GM21717 (cell line): Measurements from ENCODE around the gene KRABD2.
"Not testable (repeated sequence)": the region's sequence is repeated elsewhere in the genome, so short reads cannot be mapped to it uniquely, and the experiment has no call there.

Experiments used
- ATAC-seq: cut with Tn5 transposase; IDR thresholded peaks from one replicate; pipeline ENCODE4 v1.9.1; 2021; ENCODE audit warnings: mild to moderate bottlenecking, moderate library complexity; ENCODE audit not compliant: unreplicated experiment

The KRABD2 gene

DNA sequence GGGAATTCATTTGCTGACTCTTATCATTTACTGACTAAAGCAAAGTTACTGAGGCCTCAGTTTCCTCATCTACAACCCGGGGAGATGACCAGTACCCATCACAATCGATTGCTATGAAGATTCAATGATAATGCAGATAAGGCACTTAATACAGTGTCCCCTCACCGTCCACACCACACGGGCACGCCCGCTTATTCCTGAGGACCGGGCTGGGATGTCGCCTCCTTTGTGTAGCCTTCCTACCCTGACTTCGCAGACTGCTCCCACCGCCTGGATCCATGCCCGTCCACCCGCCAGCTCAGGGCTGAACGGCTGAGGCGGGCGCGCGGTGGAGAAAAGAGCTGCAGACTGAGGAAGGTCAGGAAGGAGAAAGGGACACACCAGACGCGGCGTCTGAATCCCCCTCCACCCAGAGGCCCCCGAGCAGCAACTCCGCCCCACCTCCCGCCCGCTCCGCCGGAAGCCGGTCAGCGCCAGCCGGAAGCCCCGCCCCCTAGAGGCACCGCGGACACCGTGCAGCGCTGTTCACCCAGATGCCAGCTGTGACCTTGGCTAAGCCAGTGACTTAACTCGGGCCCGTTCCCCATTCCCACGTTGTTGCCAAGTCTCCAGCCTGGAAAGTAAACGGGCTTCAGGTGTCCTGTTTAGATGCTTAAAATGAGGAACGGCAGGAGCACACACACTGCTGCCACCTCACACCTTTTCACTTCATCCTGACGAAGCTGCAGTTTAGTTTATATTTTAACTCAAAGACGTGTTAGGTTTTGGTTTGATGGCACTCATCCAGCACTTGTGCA is at the start of gene KRABD2:
KRABD2 (minus strand) TSS at position 434 of the 797 bp plus-strand sequence.
- peak; percentile 77 for ATAC-seq

DNA sequence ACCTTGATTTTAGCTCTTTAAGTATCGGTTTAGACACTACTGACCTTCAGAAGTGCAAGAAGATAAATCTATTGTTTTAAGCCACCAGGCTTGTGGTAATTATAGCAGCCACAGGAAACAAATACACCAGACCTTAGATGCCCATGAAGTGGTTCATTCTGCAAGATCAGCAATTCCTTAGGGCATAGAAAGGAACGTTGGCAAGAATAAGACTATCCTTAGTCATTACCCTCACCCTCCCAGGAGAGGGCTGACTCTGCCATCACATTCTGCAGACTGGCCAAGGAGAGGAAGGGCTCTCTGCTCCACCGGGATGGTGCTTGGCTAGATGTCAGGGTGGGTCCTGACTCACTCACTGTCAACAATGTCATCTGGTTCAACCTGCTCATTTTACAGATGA is 45.1 kb upstream of the KRABD2 start:
- ATAC-seq: no peak

DNA sequence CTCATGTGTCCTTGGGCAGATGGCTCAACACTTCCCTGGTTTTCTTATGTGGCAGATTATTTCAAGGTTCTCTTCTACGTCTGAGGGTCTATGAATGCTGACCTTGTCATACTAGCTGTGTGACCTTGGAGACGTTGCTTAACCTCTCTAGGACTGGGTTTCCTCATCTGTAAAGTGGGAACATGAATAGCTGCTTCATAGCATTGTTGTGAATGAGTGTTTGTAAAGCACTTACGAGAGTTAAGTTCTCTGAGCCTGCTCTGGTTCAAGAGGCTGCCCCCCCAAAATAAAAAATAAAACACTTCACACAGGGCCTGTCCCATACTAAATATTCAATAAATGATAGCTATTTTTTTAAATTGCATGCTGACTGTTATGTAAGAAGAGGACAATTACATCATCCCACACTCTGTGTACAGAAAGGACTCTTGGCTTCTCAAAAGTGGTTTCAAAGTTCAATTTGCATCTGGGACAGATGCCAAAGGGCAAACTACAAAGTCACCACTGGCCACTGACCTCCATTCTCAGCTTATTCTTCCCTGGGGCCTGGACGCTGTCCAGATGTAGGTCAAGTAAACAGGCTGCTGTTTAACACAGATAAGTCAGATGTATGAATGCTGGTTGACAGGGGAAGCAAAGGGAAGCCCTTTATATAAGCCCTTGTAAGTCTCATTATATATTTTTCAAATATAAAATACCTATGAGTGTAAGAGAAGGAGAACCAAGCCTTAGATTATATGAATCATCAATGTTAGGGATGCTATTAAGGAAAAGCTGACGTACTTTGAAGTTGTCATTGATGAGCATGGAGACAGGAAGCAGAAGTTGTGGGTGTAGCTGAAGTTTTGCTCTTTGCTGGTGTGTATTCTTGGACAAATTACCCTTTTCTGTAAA is 43.8 kb upstream of the KRABD2 start:
- ATAC-seq: no peak

DNA sequence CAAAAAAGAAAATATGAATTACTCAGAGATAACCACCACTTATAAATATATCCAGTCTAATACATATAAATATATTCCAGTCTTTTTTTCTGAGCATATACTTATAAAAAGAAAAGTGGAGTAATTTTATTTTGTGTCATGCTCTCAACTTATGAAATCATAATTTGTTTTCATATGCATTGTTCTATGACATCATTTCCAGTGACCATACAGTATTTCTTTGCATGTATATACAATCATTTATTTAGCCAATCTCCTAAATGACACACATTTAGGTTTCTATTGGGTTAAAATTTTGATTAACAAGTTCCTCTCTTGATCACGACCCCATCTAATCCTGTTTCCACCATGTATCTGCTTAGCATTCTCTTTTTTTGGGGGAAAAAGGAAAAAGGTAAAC is 42.8 kb upstream of the KRABD2 start:
- no peak for ATAC-seq

DNA sequence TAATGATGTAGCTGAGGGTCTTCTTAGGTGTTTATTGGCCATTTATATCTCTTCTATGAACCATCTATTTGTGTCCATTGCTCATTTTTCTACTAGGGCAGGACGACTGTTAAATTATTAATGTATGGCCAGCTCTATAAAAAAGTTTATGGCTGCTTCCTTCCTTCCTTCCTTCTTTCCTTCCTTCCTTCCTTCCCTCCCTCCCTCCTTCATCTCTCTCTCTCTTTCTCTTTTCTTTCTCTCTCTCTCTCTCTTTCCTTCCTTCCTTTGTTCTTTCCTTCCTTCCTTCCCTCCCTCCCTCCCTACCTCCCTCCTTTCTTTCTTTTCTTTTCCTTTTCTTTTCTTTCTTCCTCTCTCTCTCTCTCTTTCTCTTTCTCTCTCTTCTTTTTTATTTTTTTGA is 42.0 kb upstream of the KRABD2 start:
- no peak for ATAC-seq

DNA sequence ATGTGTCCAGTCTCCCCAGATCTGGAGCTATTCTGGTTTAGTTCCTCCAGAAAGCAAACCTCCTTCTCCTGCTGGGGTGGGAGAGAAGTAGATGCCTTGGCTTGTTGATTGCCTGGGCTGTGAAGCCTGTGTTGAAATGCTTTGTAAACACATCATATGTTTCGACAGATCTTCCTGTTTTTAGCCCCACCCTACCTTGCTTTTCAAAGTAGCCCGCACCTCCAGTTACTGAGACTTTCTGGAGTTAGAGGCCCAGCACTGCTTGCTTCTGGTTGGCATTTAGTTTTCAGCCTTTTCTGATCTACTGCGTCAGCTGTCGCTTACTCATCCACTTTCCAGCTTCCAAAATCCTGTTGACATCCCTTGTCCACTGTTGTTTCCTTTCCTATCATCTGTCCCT is 41.3 kb upstream of the KRABD2 start:
- no peak for ATAC-seq

DNA sequence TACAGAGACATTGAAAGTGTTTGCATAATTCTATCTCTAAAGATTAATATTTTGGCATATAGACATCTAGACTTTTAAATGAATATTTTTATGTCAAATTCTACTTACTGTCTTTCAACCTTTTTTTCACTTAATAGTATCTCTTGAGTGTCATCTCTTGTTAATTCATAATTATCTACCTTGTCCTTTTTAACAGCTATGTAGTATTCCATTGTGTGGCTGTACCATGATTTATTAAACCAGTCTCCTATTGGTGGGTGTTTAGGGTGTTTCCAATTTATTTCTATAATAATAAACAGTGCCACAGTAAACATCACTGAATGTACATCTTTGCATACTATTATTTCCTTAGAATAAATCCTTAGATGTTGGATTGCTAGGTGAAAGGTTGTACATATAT is 37.4 kb upstream of the KRABD2 start:
- ATAC-seq: no peak

DNA sequence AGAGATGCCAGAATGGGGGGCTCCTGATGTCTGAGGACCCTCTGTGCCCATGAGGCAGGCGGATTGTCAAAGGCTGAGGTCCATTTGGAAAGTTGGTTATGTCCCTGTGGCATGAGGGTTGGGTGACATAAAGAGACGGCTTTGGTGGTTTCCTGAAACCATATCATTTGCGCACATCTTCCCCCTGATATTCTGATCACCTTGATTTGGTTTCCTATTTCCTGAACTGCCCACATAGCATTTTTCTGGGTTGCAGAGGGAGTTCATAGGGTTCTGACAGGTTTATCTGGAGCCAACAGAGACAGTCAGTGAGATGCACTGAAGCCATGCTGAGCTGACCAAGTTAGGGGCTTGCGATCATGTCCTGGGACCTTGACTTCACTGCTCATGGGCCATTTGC is 36.8 kb upstream of the KRABD2 start:
- no peak for ATAC-seq

DNA sequence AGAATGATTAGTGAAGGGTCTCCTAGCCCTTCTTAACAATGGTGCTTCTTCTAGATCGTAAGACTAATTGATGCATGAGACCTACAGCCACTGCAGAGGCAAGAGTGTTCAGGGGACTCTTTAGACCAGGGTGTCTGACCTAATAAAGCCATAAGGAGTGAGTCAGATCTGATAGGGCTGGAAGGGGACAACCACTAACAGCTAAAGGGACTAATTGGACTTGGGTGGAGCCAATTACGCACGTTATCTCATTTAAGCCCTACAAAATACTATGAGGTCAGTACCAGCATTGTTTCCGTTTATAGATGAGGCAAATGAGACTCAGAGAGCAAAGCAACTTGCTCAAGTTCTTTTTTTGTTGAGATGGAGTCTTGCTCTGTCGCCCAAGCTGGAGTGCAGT is 35.6 kb upstream of the KRABD2 start:
- ATAC-seq: no peak

DNA sequence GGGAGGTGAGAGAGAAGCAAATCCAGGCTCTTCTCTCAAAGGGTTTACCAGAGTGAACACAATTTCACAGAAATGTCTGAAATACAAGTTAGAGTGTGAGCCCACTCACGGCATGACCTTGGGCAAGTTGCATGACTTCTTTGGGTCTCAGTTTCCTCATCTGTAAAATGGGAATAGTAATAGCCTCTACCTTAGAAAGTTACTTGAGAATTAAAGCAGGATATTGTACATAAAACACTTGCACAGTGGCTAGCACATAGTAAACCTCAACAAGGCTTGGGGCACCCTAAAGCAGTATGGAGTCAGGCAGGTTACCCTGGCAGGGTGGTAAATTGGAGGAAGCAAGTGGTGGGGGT is 34.4 kb upstream of the KRABD2 start:
- no peak for ATAC-seq

DNA sequence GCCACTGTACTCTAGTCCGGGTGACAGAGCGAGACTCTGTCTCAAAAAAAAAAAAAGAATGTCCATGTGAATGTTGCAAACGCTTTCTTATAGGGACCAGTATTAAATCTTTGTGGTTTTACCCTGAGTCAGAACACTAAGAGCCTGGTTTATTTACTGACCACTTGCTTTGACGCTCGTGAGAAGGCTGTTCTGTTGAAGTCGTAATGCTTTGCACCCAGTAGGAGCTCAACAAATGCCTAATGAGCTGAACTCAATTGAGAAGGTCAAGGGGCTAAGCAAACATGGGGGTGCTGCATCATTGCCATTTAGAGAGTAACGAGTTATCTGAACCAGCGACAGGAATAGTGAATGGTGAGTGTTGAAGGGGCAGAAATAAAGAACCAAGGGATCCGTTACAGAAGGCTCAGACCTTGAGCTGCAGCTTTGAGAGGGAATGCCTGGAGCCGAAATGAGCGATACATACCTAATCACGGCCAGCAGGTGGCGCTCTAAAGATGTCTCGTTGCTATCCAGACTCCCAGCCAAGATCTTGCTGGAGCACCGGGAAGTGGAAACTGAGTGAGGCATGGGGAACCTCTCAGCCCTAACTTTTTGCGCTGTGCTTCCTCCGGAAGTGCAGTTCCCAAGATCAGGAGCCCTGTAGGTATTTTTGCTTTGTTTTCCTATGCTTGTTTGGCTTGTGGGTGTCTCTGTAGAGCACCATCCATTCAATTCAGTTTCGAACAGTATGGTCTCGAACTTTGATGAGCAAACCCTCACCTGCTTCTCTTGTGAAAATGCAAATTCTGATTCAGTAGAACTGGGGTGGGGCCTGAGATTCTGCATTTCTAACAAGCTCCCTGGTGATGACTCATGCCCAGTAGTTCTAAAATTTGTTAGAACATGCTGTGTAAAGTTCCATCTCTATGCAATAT is 33.7 kb upstream of the KRABD2 start:
- no peak for ATAC-seq

DNA sequence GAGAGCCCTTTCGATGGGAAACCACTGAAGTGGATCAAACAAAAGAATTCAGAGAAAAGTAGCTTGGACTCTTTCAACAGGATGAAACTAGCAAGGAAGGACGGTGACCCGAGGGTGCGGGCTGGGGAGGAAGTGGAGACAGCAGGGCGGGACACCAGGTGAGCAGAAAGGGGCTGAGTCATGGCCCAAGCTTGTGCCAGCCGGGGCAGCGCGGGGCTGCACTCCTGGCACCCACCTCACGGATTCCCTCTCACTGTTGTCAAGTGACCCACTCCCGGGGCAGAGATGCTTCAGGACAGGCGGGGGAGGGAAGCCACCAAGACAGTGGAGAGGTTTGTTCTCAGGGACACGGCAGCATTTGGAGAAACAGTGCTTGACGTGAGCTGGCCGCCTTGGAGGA is 31.9 kb upstream of the KRABD2 start:
- no peak for ATAC-seq

DNA sequence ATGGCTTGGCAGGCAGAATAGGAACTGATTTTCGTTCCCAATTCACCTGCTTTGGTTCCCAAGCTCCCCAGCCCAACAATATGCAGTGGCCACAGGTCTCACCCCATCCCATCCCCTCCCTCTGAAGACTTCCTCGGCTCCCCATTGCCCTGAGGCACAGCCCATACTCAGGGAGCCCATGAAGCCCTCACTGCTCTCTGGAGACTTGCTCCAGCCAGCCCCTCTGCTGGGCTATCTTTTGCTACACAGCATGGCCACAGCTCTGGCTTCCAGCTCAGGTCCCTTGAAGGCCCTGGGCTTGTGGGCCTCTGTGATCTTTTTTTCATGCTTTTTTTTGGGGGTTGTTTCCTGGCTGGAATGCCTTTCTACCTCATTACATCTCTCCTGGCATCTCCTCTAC is 29.7 kb upstream of the KRABD2 start:
- ATAC-seq: no peak

DNA sequence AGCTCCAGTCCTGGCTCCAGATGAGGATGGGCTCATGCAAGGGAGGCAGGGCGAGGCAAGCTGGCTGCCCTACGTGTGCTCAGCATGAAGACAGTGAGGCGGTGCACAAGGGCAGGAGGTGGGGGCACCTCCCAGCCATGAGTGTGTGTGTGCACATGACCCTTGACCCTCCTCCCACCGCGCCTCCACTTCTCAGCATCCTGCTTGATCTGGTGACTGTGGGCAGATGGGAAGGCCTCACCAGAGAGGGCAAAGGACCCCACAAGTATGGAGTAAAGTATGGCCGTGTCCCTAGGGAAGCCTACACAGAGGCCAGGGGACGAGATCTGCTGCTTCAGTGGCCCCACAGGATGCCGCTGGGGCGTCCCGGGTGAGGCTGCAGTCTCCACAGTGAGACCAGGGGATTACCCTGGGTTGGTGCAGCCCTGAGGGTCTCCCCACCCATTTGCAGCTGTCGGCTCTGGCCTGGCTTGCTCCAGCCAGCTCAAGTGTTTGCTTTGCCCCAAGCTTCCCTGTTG is 29.1 kb upstream of the KRABD2 start:
- ATAC-seq: no peak

DNA sequence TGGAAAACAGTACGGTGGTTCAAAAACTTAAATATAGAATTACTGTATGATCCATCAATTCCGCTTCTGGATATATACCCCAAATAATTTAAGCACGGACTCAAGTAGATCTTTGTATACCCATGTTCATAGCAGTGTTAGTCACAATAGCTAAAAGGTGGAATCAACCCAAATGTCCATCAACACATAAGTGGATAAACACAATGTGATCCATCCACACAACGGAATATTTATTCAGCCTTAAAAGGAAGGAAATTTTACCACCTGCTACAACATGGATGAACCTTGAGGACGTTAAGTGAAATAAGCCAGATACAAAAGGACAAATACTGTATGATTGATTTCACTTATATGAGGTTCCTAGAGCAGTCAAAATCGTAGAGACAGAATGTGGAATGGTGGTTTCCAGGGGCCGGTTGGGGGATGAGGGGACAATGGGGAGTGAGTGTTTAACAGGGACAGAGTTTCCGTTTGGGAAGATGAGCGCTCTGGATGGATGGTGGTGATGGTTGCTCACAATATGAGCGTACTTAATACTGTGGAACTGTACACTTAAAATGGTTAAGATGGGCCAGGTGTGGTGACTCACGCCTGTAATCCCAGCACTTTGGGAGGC is 26.5 kb upstream of the KRABD2 start:
- ATAC-seq: no peak

DNA sequence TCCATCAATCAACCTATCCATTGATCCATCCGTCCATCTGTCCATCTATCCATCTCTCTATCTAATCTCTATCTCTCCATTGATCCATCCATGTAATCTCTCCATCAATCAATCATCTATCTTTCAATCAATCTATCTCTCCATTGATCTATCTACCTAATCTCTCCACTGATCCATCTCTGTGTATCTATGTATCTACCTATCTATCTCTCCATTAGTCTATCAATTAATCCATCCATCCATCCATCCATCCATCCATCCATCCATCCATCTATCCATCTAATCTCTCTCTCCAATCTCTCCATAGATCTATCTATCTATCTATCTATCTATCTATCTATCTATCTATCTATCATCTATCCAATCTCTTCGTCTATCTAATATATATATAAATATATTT is 24.6 kb upstream of the KRABD2 start:
- no peak for ATAC-seq

DNA sequence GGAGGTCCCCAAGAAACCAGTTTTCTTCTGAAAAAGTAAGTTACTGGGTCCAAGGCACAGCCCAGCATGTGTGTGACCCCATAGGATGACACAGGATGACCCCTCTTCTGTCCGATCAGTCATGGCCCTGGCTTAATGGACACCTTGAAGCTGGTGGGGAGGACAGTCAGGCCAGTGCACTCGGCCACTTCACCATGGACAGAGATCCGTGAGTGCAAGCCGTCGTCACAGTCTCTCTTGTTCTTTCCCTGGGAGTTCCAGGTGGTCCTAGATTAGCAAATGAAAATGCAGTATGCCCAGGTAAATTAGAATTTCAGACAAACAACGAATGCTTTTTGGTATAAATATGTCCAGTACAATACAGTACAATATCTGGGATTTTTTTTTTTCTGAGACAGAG is 22.5 kb upstream of the KRABD2 start:
- ATAC-seq: no peak

DNA sequence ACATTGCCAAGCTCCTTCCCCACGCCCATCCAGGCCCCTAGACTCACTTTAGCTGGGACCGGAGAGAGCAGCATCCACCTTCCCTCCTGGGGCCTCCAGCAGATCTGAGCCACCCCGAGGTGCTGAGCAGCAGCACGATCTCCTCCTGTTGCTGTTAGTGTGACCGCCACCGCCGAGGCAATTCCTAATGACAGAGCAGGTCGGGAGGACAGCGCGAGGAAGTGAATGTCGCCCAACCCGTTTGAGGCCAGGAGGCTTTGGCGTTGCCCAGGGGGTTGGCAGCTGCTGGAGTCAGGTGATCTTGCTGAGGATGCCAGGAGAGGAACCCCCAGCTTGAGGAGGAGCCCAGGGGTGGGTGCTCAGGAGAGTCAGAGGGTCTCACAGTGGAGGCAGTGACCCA is 21.1 kb upstream of the KRABD2 start, which contains the start of gene RNF222:
RNF222 (minus strand) TSS at position 192 of the 400 bp plus-strand sequence. CDS start 4,366 bp downstream, outside the sequence.
- ATAC-seq: no peak

DNA sequence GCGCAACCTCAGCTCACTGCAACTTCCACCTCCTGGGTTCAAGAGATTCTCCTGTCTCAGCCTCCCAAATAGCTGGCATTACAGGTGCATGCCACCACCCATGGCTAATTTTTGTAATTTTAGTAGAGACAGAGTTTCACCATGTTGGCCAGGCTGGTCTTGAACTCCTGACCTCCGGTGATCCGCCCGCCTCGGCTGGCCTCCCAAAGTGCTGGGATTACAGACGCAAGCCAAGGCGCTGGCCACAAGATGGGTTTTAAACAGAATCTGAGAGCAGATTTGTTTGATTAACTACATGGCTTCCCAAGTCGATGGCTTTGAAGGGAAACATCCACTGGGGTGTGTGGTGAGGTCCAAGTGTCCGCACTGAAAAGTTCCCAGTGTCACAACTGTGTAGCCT is 18.0 kb upstream of the KRABD2 start:
- not testable (repeated sequence) for ATAC-seq

DNA sequence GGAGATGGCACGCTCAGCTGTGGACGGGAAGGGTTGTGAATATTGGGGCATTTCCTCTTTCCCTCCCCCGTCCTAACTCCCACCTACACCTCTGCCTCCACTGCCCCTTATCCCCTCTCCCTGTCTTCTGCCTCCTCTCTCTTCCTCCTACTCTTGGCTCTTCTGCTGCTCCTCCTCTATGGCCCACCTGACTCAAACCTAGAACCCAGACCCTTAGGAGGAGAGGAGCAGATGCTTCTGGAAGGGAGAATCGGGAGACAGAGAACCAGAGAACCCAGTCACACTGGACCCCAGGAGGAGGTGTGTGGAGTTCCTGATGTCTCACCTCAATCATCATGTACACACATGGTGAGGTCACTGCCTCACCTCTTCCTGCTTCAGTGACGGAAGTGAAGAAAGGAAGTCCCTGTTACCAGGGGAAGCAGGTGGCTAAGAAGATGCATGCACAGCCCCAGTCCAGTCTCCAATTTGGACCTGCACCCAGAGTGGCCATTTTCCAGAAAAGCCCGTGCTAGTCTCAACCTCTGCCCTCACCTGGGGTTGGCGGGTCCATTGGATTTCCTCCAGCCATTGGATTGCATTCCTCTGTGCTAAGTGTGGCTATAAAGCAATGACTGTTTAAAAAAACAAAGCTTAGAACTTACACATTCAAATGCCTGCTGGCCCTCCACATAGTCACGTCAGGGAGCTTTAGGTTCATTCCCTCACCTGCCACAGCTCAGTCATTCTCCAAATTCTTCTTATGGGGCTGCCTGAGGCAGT is 17.1 kb upstream of the KRABD2 start:
- no peak for ATAC-seq
